ENCODE measurements around the gene GPHN.

The GPHN gene

GRCh38 chr14:66601932-66602578, 94.1 kb downstream of the GPHN start:
- DNase-seq = no peak

GRCh38 chr14:66603945-66604344, 96.0 kb downstream of the GPHN start:
- no peak for DNase-seq

- DNase-seq = no peak
These were observed 98.9 kb downstream of the GPHN start for GRCh38 chr14:66606826-66607225.

GRCh38 chr14:66610154-66610563, 102.2 kb downstream of the GPHN start:
- DNase-seq = no peak

GRCh38 chr14:66613344-66613743, 105.4 kb downstream of the GPHN start:
- no peak for DNase-seq

GRCh38 chr14:66619952-66620351, 112.0 kb downstream of the GPHN start:
- no peak for DNase-seq

GRCh38 chr14:66623838-66624237, 115.9 kb downstream of the GPHN start:
- no peak for DNase-seq

GRCh38 chr14:66624336-66624937, 116.5 kb downstream of the GPHN start:
- peak; percentile 46 for DNase-seq

- DNase-seq = no peak
These were observed 120.7 kb downstream of the GPHN start for GRCh38 chr14:66628636-66629035.

GRCh38 chr14:66629499-66629898, 121.6 kb downstream of the GPHN start:
- no peak for DNase-seq

GRCh38 chr14:66634876-66635275, 126.9 kb downstream of the GPHN start:
- no peak for DNase-seq

GRCh38 chr14:66635435-66635834, 127.5 kb downstream of the GPHN start:
- DNase-seq = no peak

- no peak for DNase-seq
These were observed 128.3 kb downstream of the GPHN start for GRCh38 chr14:66636240-66636639.

- DNase-seq = no peak
These were observed 130.7 kb downstream of the GPHN start for GRCh38 chr14:66638689-66639088.

GRCh38 chr14:66641861-66642635, 134.1 kb downstream of the GPHN start:
- no peak for DNase-seq

- no peak for DNase-seq
These were observed 135.4 kb downstream of the GPHN start for GRCh38 chr14:66643344-66643743.

GRCh38 chr14:66645716-66646115, 137.8 kb downstream of the GPHN start:
- DNase-seq = no peak

- peak; percentile 8 for DNase-seq
These were observed 141.6 kb downstream of the GPHN start for GRCh38 chr14:66649498-66649897.

- DNase-seq = no peak
These were observed 142.6 kb downstream of the GPHN start for GRCh38 chr14:66650491-66650911.

- DNase-seq = no peak
These were observed 143.7 kb downstream of the GPHN start for GRCh38 chr14:66651536-66652220.

- DNase-seq = no peak
These were observed 144.7 kb downstream of the GPHN start for GRCh38 chr14:66652525-66653106.

GRCh38 chr14:66657780-66658179, 149.8 kb downstream of the GPHN start:
- no peak for DNase-seq

GRCh38 chr14:66662374-66662773, 154.4 kb downstream of the GPHN start:
- DNase-seq = no peak

Measured in stimulated activated CD4-positive, alpha-beta T cell treated with anti-CD3 and anti-CD28 coated beads, Interleukin-15, amount 100 ng/mL, for 24 hours (primary cell).